GM19324 (cell line): Measurements from ENCODE around the gene TMEM253.

Source experiments
- ATAC-seq: cut with Tn5 transposase; IDR thresholded peaks from one replicate; pipeline ENCODE4 v1.9.1; 2021; ENCODE audit warnings: mild to moderate bottlenecking, moderate library complexity; ENCODE audit not compliant: unreplicated experiment, low FRiP score

The TMEM253 gene

DNA sequence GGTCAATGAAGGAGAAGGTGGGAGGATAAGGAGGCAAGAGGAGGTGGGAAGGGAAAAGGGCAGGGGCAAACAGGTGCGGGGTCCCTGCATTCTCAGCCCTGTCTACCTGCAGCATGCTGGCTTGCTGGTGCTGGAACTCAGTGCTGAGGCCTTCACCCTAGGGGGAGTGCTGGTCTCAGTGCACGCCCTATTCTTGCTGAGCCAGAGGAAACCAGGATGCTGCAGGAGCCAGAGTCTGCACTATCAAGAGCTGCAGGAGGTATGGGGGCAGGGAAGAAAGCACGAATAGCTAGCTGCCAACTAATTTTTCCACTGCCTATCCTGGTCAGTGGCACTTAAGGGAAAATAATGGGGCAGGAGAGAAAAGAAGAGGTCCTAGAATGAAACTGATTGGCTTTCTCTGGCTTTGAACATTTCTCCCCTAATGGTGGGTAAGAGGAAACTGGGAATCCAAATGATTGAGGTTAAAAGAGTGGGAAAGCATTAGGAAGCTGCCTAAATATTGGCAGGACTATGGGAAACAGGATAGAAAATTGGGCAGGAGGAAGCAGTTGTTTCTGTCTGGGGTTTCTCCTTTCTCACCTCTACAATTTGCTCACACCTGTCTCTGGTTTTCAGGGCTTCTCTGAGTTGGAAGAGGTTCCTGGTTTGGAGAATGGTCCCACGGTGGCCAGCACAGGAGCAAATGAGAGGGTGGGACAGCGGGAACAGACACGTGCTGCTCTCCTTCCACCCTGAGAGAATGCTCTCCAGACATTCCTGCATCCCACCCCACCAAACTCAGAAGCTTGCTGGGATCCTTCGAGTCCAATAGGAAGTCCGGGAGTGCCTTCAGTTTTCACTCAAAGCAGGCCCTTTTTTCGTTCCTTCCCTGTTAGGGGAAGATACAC is 1.9 kb downstream of the TMEM253 start:
- ATAC-seq, result no peak

DNA sequence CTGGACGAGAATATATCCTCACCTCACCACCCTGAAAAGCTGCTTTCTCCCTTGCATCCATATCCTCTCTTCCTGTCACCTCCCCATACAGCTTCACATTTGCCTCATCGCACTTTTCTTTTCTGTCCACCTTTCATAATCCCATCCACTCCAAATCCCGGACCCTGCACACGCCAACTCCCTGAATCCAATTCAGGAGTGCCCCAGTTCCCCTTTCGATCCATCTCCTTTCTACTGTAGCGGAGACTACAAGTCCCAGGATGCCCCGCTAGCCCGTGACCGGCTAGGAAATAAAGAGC is 2.5 kb downstream of the TMEM253 start:
- no peak for ATAC-seq

DNA sequence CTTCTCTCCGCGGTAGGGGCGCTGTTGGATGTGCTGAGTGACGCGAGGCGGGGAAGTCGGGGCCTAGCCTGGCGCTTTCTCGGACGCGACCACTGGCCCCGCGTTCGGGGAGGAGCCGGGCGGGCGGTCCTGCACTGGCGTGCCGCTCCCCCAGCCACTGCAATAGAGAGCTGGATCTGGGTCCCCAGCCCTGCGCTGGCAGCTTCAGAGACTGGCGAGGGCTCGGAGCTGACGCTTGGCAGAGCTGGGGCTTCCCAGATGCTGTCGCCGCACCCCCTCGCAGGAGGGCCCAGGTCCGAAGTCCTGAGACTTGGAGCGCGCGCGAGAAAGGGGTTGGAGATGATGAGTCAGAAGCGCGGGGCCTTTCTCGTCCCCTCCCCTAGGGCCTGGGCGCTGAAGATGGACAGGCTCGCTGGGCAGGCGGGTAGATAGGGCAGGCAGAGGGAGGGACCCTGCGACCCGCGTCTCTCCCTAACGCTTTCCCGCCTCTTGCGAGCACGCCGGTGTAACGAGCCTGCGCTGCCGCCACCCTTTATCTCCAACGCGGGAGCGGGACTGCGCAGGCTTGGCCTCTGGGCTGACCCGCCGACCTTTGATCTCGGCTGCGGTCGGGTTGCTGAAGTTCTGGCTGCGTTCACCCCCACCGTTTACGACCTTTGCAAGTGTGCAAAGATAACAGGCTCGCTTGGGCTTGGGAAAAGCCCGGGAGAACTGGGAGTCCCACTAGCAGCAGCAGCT is 3.0 kb downstream of the TMEM253 start:
- ATAC-seq, result peak; percentile 89

DNA sequence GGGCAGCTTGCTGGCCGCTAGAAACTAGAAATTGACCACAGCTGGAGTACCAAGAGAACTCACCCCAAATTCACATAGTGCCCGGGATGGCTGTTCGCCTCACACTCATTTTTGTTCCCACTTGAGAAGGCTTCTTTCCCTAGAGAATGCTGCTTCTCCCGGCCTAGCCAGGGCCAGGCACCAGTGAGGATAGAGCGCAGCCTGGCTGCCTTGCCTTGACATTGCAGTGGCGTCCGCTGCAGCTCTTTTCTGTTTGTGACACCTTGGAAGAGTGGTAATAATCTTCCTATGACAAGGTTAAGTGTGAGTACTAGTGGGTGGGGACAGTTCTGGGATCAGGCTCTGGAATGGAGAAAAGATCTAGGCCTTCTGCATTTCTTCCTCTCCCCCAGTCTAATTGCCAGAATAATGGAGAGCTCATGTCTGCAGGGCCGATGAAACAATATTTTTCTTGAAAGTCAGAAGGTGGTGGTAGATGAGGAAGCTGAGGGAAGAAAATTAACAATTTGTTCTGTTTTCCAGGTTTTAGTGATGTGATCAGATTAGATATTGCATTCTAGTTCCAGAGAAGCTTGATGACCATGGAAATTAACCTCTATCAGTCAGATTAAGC is 3.7 kb downstream of the TMEM253 start:
- ATAC-seq, result peak; percentile 26

DNA sequence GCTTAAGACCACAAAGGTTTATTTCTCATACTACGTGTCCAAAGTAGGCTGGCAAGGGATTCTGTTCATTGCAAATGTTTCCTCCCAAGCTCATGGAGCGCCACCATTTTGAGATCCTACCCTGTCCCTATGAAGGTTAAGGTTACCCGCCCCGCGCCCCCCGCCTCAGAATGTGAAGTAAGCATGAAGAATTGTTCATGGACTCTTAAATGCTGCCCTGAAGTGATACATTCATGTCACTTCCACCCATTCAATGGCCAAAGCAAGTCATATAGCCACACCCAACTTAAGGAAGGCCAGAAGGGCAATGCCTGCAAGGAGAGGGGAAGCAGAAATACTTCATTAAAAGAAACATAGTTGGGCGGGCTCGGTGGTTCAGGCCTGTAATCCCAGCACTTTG is 4.2 kb downstream of the TMEM253 start:
- ATAC-seq, result no peak

DNA sequence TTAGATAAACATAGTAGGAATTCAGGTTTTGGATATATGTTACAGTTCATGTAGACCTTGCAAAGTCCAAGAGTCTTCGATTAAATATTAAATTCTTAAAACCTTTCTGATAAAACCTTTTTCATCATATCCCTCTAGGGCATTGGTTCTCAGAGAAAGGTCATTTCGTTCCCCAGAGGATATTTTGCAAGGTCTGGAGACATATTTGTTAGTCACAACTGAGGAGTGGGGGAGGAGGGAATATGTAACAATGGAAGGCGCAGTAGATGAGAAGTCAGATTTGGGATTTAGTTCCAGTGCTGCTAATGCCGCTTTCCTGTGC is 5.3 kb downstream of the TMEM253 start:
- ATAC-seq, result no peak

DNA sequence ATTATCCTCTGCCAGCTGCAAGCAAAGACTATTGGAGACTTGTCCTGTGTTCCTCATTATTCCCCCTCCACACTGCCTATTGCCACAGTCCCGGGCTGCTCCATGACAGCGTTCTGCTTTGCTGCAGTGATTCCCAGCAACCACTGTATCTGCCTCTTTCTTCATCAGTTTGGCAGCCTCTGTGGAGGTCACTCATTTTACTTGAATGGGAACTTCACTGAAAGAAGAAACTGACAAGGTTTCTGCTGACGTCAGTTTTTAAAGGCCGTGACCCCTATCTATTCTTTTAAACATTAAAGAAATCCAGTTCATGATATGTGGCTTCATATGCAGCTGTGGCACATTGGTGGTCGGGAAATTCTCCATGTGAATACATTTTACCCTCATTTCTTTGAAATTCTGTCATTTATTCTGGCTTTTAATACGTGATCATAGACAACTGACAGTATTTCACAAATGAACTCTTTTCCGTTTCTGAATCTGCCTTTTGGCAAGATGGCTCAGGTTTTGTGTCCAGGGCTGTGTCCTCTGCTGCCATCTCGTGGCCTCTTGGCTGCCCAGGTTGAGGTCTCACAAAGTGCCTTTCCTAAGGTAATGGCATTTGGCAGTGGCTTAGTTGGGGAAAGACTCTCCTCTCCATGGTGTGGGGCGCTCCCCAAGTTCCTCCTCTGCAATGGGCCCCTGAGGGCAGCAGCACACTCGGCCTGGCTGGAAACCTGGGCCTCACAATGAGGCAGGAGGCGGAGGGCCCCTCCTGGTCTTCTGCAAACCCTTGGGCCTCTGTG is 5.8 kb downstream of the TMEM253 start:
- ATAC-seq, result no peak

GRCh38 chr14:21107283-21107800 is 6.5 kb downstream of the TMEM253 start:
- ATAC-seq, result no peak

- no peak for ATAC-seq
Measured at GRCh38 chr14:21108791-21109190, 7.9 kb downstream of the TMEM253 start.

GRCh38 chr14:21109377-21110138 is 8.7 kb downstream of the TMEM253 start:
- no peak for ATAC-seq

GRCh38 chr14:21112255-21112654 is 11.4 kb downstream of the TMEM253 start:
- no peak for ATAC-seq

GRCh38 chr14:21113369-21113768 is 12.5 kb downstream of the TMEM253 start:
- ATAC-seq, result no peak

GRCh38 chr14:21118933-21119332 is 18.1 kb downstream of the TMEM253 start:
- no peak for ATAC-seq

DNA sequence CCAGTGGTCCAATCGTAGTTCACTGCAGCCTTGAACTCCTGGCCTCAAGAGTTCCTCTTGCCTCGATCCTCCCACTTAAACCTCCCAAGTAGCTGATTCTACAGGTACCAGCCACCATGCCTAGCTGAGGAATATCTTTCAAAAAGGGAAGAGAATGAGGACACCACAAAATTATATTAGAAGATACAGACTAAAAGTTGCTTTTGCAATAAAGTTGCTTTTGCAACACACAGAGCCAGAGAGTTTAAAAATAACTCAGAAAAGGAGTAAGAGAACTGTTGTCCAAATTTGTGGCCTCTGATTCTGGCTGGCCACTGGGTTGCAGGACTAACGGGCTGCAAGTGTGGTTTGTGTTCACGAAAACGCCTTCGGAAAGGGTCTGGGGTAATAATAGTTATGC is 19.8 kb downstream of the TMEM253 start:
- no peak for ATAC-seq

- ATAC-seq, result no peak
Measured at GRCh38 chr14:21121122-21121521, 20.3 kb downstream of the TMEM253 start.

DNA sequence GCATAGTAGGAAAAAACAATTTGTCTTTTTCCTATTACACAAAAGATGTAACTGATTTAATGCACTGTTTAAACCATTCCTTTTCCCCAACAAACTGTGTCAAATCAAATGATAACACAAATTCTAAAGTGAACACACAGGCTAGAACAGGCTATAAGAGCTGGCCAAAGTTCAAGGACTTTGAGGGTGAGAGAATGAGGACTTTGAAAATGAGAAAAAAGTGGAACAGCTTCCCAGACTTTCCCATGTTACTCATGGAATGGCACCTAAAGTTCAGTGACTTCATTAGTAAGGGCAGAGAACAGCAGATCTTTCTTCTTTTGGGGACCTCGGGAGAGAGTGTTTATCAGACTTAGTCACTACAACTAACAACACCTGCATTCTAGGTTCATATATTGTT is 22.6 kb downstream of the TMEM253 start:
- ATAC-seq, result no peak

- ATAC-seq, result no peak
Measured at GRCh38 chr14:21133901-21134300, 33.0 kb downstream of the TMEM253 start.

- no peak for ATAC-seq
Measured at GRCh38 chr14:21136024-21136423, 35.2 kb downstream of the TMEM253 start.

DNA sequence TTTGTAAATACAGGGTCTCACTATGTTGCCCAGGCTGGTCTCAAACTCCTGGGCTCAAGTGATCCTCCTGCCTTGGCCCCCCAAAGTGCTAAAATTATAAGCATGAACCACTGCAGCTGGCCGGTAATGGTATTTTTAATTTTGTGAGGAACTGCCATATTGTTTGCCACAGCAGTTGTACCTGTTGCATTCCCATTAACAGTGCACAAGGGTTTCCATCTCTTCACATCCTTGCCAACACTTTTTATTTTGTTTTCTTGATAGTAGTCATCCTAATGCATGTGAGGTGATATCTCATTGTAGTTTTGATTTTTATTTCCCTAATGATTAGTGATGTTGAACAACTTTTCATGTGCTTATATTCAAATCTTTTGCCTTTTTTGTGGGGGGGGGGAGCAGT is 41.5 kb downstream of the TMEM253 start:
- ATAC-seq, result no peak

DNA sequence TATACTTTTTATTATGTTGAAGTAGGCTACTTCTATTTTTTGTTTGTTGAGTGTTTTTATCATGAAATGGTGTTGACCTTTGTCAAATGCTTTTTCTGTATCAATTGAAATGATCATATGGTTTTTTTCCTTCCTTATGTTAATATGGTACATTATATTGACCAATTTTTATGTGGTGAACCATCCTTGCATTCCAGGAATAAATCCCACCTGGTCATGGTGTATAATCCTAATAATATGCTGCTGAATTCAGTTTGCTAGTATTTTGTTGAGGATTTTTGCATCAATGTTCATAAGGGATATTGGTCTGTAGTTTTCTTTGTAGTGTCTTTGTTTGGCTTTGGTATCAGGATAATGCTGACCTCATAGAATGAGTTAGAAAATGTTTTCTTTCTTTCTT is 44.6 kb downstream of the TMEM253 start:
- no peak for ATAC-seq
